CD4-positive, CD25-positive, alpha-beta regulatory T cell (primary cell): Measurements from ENCODE around the gene IL16. TPM values are rescaled to one million over a fixed set of nuclear protein-coding genes. Genes with fewer than 3 reads are reported as not detected.

Experiments
- ATAC-seq, 2 donors: fragments of 150-1000 bp; cut with Tn5 transposase; one replicate each; pipeline ENCODE4 v1.10.0; 2021; ENCODE audit warnings: low read depth in 2 of 2, moderate number of reproducible peaks in 2 of 2, moderate library complexity in 1 of 2
- DNase-seq, 3 donors: peaks; one replicate each; pipeline versions ENCODE4 v3.0.0 to v3.0.0-alpha.2; 2012 to 2022; ENCODE audit warnings: mixed read lengths in 1 of 3
- H3K27ac ChIP-seq: one replicate; pipeline ENCODE4 v1.7.0; 2013; ENCODE audit warnings: mild to moderate bottlenecking, low read length; ENCODE audit not compliant: insufficient read depth, poor library complexity, severe bottlenecking
- H3K27me3 ChIP-seq: one replicate; pipeline ENCODE4 v1.7.0; 2013; ENCODE audit warnings: low read length; ENCODE audit not compliant: control insufficient read depth, insufficient read depth
- H3K36me3 ChIP-seq: one replicate; pipeline ENCODE4 v1.7.0; 2013; ENCODE audit warnings: mild to moderate bottlenecking, low read length, moderate library complexity; ENCODE audit not compliant: control insufficient read depth, insufficient read depth
- H3K4me1 ChIP-seq: 2 replicates; pipeline ENCODE4 v1.7.0; 2013; ENCODE audit warnings: mild to moderate bottlenecking, low read length; ENCODE audit not compliant: insufficient read depth, control insufficient read depth, poor library complexity, severe bottlenecking
- H3K4me3 ChIP-seq: one replicate; pipeline ENCODE4 v1.7.0; 2013; ENCODE audit warnings: low read depth, mild to moderate bottlenecking, low read length, moderate library complexity
- H3K9me3 ChIP-seq, 2 experiments: 1 replicate in 1 of 2; 2 replicates in 1 of 2; pipeline ENCODE4 v1.7.0; 2013; ENCODE audit warnings: low read length in 2 of 2, mild to moderate bottlenecking in 1 of 2, moderate library complexity in 1 of 2; ENCODE audit not compliant: control insufficient read depth in 2 of 2
- H3K27ac Mint-ChIP-seq, 3 donors: one replicate each; pipeline ENCODE4 v1.8.0; 2020 to 2022; ENCODE audit warnings: mild to moderate bottlenecking in 3 of 3, mixed read lengths in 3 of 3, moderate library complexity in 2 of 3
- H3K27me3 Mint-ChIP-seq: one replicate; pipeline ENCODE4 v1.8.0; 2022; ENCODE audit warnings: mild to moderate bottlenecking, mixed read lengths
- H3K36me3 Mint-ChIP-seq: one replicate; pipeline ENCODE4 v1.8.0; 2020; ENCODE audit warnings: mixed read lengths
- H3K4me1 Mint-ChIP-seq, 4 donors: one replicate each; pipeline ENCODE4 v1.8.0; 2020 to 2022; ENCODE audit warnings: mixed read lengths in 4 of 4, mild to moderate bottlenecking in 1 of 4
- H3K4me3 Mint-ChIP-seq, 4 donors: one replicate each; pipeline ENCODE4 v1.8.0; 2020 to 2022; ENCODE audit warnings: mild to moderate bottlenecking in 4 of 4, mixed read lengths in 4 of 4, moderate library complexity in 3 of 4
- H3K9me3 Mint-ChIP-seq, 7 donors: one replicate each; pipeline ENCODE4 v1.8.0; 2020 to 2022; ENCODE audit warnings: mixed read lengths in 7 of 7, mild to moderate bottlenecking in 3 of 7, moderate library complexity in 2 of 7
- polyA plus RNA-seq, 4 donors: library from polyadenylated mRNA; unstranded; fragments of 300-500 nt; fragmentation: Illumina TruSeq; gene quantifications; one replicate each; pipeline ENCODE4 v1.2.3, GENCODE V29; 2021
- total RNA-seq: library from RNA; stranded (reverse); gene quantifications from one replicate; pipeline ENCODE4 v1.2.3, GENCODE V29; 2022

The IL16 gene
- total and polyA plus RNA-seq, 5 donors from 2014 or later, result 141 to 317 (median 264) TPM

- H3K4me3 ChIP-seq, result peak overlapping the region; percentile 97
- H3K4me1 ChIP-seq, result peaks cover 69% of the 10 kb centered on the region
- H3K9me3 ChIP-seq, result no peaks in the 10 kb centered on the region
- H3K36me3 ChIP-seq, result peaks cover 54% of the 10 kb centered on the region
- Mint-ChIP-seq H3K4me1 (peaks cover 33 to 64% (median 58%) of the 10 kb centered on the region in 4 donors), H3K27me3 (no peaks in the 10 kb centered on the region), H3K4me3 (peak overlapping the region; percentile 99 to 100 (median 100)), H3K27ac (peak overlapping the region; percentile 94 to 100 (median 98)), H3K36me3 (peaks cover 74% of the 10 kb centered on the region), H3K9me3 (peaks cover 0 to 3% (median 0%) of the 10 kb centered on the region in 7 donors)
- DNase-seq (no peak), ATAC-seq (no peak)
- peak overlapping the region; percentile 94 for H3K27ac ChIP-seq
- H3K27me3 ChIP-seq, result no peaks in the 10 kb centered on the region
Observed at GRCh38 chr15:81299156-81299555, 102.5 kb downstream of the IL16 start.

GRCh38 chr15:81299630-81300273, 103.1 kb downstream of the IL16 start:
- no peaks in the 10 kb centered on the region for H3K9me3 ChIP-seq
- Mint-ChIP-seq H3K27me3 (no peaks in the 10 kb centered on the region), H3K27ac (peak overlapping the region; percentile 89 to 100 (median 94)), H3K9me3 (peaks cover 0 to 3% (median 0%) of the 10 kb centered on the region in 7 donors), H3K36me3 (peaks cover 79% of the 10 kb centered on the region), H3K4me3 (peak overlapping the region; percentile 99 to 100 (median 100)), H3K4me1 (peaks cover 38 to 64% (median 58%) of the 10 kb centered on the region in 4 donors)
- DNase-seq (no peak), ATAC-seq (no peak)
- peaks cover 60% of the 10 kb centered on the region for H3K36me3 ChIP-seq
- H3K27me3 ChIP-seq, result no peaks in the 10 kb centered on the region
- peaks cover 69% of the 10 kb centered on the region for H3K4me1 ChIP-seq
- H3K27ac ChIP-seq, result peak overlapping the region; percentile 94
- H3K4me3 ChIP-seq, result peak overlapping the region; percentile 97

DNA sequence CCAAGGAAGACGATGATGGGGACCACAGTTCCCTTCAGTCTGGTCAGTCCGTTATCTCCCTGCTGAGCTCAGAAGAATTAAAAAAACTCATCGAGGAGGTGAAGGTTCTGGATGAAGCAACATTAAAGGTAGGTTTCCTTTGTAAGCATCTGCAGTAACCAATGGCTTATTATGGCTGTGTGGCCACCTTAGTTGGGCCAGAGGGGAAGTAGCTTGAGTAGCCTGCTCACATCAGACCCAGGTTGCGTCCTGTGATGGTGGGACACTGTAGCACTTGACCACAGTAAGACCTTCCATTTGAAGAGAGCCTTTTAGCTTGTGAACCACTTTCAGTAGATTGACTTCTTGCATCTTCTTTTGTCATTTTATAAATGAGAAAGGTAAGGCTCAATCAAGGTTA, 104.7 kb downstream of the IL16 start:
- Histone ChIP-seq H3K36me3 (peaks cover 77% of the 10 kb centered on the region), H3K27ac (peak overlapping the region; percentile 94), H3K4me1 (peaks cover 69% of the 10 kb centered on the region), H3K9me3 (no peaks in the 10 kb centered on the region), H3K27me3 (no peaks in the 10 kb centered on the region), H3K4me3 (peak overlapping the region; percentile 97)
- Mint-ChIP-seq H3K4me3 (peak overlapping the region; percentile 99 to 100 (median 100)), H3K27me3 (no peaks in the 10 kb centered on the region), H3K4me1 (peaks cover 28 to 64% (median 46%) of the 10 kb centered on the region in 4 donors), H3K36me3 (peaks cover 91% of the 10 kb centered on the region), H3K27ac (peak overlapping the region; percentile 89 to 100 (median 100)), H3K9me3 (peaks cover 0 to 3% (median 0%) of the 10 kb centered on the region in 7 donors)
- ATAC-seq (no peak), DNase-seq (no peak)

GRCh38 chr15:81301815-81302399, 105.2 kb downstream of the IL16 start:
- peak in 1 of 3 donors; percentile 61 for DNase-seq
- Histone ChIP-seq H3K4me1 (peaks cover 69% of the 10 kb centered on the region), H3K9me3 (no peaks in the 10 kb centered on the region), H3K27ac (peak overlapping the region; percentile 94), H3K36me3 (peaks cover 82% of the 10 kb centered on the region), H3K27me3 (no peaks in the 10 kb centered on the region), H3K4me3 (peak overlapping the region; percentile 97)
- Mint-ChIP-seq H3K4me3 (peak overlapping the region; percentile 99 to 100 (median 100)), H3K4me1 (peaks cover 28 to 65% (median 46%) of the 10 kb centered on the region in 4 donors), H3K9me3 (peaks cover 0 to 1% (median 0%) of the 10 kb centered on the region in 7 donors), H3K36me3 (peaks cover 93% of the 10 kb centered on the region), H3K27me3 (no peaks in the 10 kb centered on the region), H3K27ac (peak overlapping the region; percentile 89 to 100 (median 100))
- no peak for ATAC-seq

DNA sequence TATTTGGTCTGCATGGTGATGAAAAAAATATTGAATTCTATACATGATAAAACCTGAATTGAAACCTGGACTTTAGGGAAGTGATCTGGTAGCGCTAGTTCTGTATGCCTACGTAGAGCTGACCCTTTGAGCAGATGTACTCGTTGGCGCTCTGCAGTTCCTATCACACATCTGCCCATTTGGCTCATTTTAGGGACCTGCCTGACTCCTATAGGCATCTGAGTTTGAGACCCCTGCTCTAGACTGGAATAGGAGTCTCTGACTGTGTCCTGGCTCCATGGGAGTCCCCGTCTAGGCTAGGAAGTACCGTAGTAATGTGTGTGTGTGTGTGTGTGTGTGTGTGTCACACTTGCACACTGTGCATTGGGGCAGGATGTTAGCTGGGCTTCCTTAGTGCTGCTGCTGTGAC, 106.0 kb downstream of the IL16 start:
- peak overlapping the region; percentile 99 to 100 (median 100) for H3K4me3 Mint-ChIP-seq
- DNase-seq (peak in 2 of 3 donors; percentile 49 to 59), ATAC-seq (peak; percentile 39 to 45)
- peaks cover 75% of the 10 kb centered on the region for H3K4me1 ChIP-seq
- no peaks in the 10 kb centered on the region for H3K27me3 Mint-ChIP-seq
- peaks cover 94% of the 10 kb centered on the region for H3K36me3 Mint-ChIP-seq
- H3K27ac Mint-ChIP-seq, result peak overlapping the region; percentile 89 to 100 (median 100)
- peaks cover 90% of the 10 kb centered on the region for H3K36me3 ChIP-seq
- no peaks in the 10 kb centered on the region for H3K9me3 ChIP-seq
- no peaks in the 10 kb centered on the region for H3K9me3 Mint-ChIP-seq
- peaks cover 28 to 73% (median 47%) of the 10 kb centered on the region in 4 donors for H3K4me1 Mint-ChIP-seq
- H3K27ac ChIP-seq, result peak overlapping the region; percentile 94
- peak overlapping the region; percentile 97 for H3K4me3 ChIP-seq
- no peaks in the 10 kb centered on the region for H3K27me3 ChIP-seq

- Mint-ChIP-seq H3K27ac (peak overlapping the region; percentile 89 to 100 (median 100)), H3K9me3 (no peaks in the 10 kb centered on the region), H3K27me3 (no peaks in the 10 kb centered on the region), H3K4me1 (peaks cover 28 to 81% (median 45%) of the 10 kb centered on the region in 4 donors), H3K36me3 (peaks cover 92% of the 10 kb centered on the region), H3K4me3 (peak overlapping the region; percentile 99 to 100 (median 100))
- Histone ChIP-seq H3K36me3 (peaks cover 98% of the 10 kb centered on the region), H3K27ac (peak overlapping the region; percentile 94), H3K4me1 (peaks cover 75% of the 10 kb centered on the region), H3K9me3 (no peaks in the 10 kb centered on the region), H3K27me3 (no peaks in the 10 kb centered on the region), H3K4me3 (peak overlapping the region; percentile 97)
- DNase-seq (peak in 2 of 3 donors; percentile 46 to 66), ATAC-seq (peak; percentile 54 to 57)
Observed at GRCh38 chr15:81303244-81304225, 106.9 kb downstream of the IL16 start.

DNA sequence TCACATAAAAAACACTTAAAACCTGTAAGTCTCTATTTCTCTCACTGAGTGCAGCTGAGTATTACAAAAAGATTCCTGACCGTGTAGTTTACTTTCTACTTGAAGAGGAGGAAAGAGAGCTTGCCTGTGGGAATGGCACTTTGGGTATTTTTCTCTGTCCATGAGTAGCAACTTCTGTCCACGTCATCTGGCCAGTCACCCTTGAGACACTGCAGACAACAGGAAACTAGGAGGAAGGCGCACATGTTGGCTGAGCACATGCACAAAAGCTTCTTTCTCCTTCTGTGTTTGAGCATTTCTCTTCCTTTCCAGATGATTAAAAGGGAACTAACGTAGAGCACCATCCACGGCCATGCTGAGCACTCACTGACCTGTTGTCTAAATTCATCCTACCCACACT, 107.5 kb downstream of the IL16 start:
- Mint-ChIP-seq H3K4me1 (peaks cover 28 to 84% (median 46%) of the 10 kb centered on the region in 4 donors), H3K9me3 (no peaks in the 10 kb centered on the region), H3K36me3 (peaks cover 92% of the 10 kb centered on the region), H3K27me3 (no peaks in the 10 kb centered on the region), H3K27ac (peak overlapping the region; percentile 89 to 100 (median 100)), H3K4me3 (peak overlapping the region; percentile 99 to 100 (median 100))
- DNase-seq (no peak), ATAC-seq (peak; percentile 11 to 17)
- Histone ChIP-seq H3K27me3 (no peaks in the 10 kb centered on the region), H3K4me1 (peaks cover 74% of the 10 kb centered on the region), H3K27ac (peak overlapping the region; percentile 94), H3K36me3 (peaks cover 100% of the 10 kb centered on the region), H3K9me3 (no peaks in the 10 kb centered on the region), H3K4me3 (peak overlapping the region; percentile 97)
